Stimulated activated CD8-positive, alpha-beta memory T cell treated with anti-CD3 and anti-CD28 coated beads, Interleukin-12 subunit alpha, Interleukin-12 subunit beta, amount 100 ng/mL, for 24 hours (primary cell): ENCODE data around the gene RNF167.

Experiments used
- DNase-seq: peaks from one replicate; pipeline ENCODE4 v3.0.0-alpha.2; 2020; ENCODE audit errors: extremely low read depth

RNF167 gene

GRCh38 chr17:4978726-4979125, 38.7 kb downstream of the RNF167 start:
- DNase-seq, result no peak

GRCh38 chr17:4980644-4981216, 40.7 kb downstream of the RNF167 start:
- no peak for DNase-seq

GRCh38 chr17:4982305-4982704, 42.2 kb downstream of the RNF167 start:
- DNase-seq, result no peak

- no peak for DNase-seq
Observed at GRCh38 chr17:4986403-4986802, 46.3 kb downstream of the RNF167 start.

GRCh38 chr17:4986951-4987766, 47.1 kb downstream of the RNF167 start, which contains the start of gene CAMTA2:
CAMTA2 (minus strand) TSS chr17:4987675; CDS start chr17:4986222, 1,453 bp downstream.
- peak; percentile 76 for DNase-seq

- DNase-seq, result no peak
Observed at GRCh38 chr17:4987767-4988567, 47.9 kb downstream of the RNF167 start.

- no peak for DNase-seq
Observed at GRCh38 chr17:4994081-4994595, 54.1 kb downstream of the RNF167 start.
